DMS 273 treated with DMSO at 0.1 percent for 48 hours (cell line): ENCODE measurements around the gene PPP6R1.

Experiments used
- DNase-seq: peaks from one replicate; lab custom pipeline; 2025; lab: John Stamatoyannopoulos, UW

PPP6R1 gene

GRCh38 chr19:55283548-55284377 is 24.9 kb upstream of the PPP6R1 start, which contains the start of gene BRSK1:
BRSK1 (plus strand) TSS chr19:55283997; CDS start chr19:55284443, 446 bp downstream.
- DNase-seq = no peak

GRCh38 chr19:55279770-55280643 is 21.2 kb upstream of the PPP6R1 start, which contains the start of gene HSPBP1:
HSPBP1 (minus strand) TSS chr19:55280110; CDS start chr19:55279608, 502 bp downstream.
- peak; percentile 91 for DNase-seq

GRCh38 chr19:55279340-55279739 is 20.5 kb upstream of the PPP6R1 start:
- no peak for DNase-seq

GRCh38 chr19:55278391-55279135 is 19.7 kb upstream of the PPP6R1 start:
- no peak for DNase-seq

- DNase-seq = no peak
Measured at GRCh38 chr19:55277494-55277893, 18.7 kb upstream of the PPP6R1 start.

- DNase-seq = no peak
Measured at GRCh38 chr19:55276720-55277430, 18.1 kb upstream of the PPP6R1 start.

- no peak for DNase-seq
Measured at GRCh38 chr19:55275851-55276719, 17.3 kb upstream of the PPP6R1 start.

- DNase-seq = no peak
Measured at GRCh38 chr19:55273978-55274707, 15.3 kb upstream of the PPP6R1 start.

- no peak for DNase-seq
Measured at GRCh38 chr19:55272142-55272541, 13.3 kb upstream of the PPP6R1 start.

GRCh38 chr19:55270172-55270942 is 11.5 kb upstream of the PPP6R1 start:
- no peak for DNase-seq

GRCh38 chr19:55269299-55269698 is 10.5 kb upstream of the PPP6R1 start:
- no peak for DNase-seq

GRCh38 chr19:55266840-55267239 is 8.0 kb upstream of the PPP6R1 start:
- DNase-seq = no peak

GRCh38 chr19:55266404-55266803 is 7.6 kb upstream of the PPP6R1 start:
- DNase-seq = no peak

- DNase-seq = no peak
Measured at GRCh38 chr19:55265723-55266386, 7.0 kb upstream of the PPP6R1 start.

- DNase-seq = no peak
Measured at GRCh38 chr19:55265173-55265572, 6.4 kb upstream of the PPP6R1 start.

- DNase-seq = no peak
Measured at GRCh38 chr19:55264531-55264930, 5.7 kb upstream of the PPP6R1 start.

GRCh38 chr19:55262359-55262758 is 3.5 kb upstream of the PPP6R1 start:
- DNase-seq = no peak

- DNase-seq = no peak
Measured at GRCh38 chr19:55261671-55262126, 2.9 kb upstream of the PPP6R1 start.
